ENCODE results near the gene CAV1.

DNA sequence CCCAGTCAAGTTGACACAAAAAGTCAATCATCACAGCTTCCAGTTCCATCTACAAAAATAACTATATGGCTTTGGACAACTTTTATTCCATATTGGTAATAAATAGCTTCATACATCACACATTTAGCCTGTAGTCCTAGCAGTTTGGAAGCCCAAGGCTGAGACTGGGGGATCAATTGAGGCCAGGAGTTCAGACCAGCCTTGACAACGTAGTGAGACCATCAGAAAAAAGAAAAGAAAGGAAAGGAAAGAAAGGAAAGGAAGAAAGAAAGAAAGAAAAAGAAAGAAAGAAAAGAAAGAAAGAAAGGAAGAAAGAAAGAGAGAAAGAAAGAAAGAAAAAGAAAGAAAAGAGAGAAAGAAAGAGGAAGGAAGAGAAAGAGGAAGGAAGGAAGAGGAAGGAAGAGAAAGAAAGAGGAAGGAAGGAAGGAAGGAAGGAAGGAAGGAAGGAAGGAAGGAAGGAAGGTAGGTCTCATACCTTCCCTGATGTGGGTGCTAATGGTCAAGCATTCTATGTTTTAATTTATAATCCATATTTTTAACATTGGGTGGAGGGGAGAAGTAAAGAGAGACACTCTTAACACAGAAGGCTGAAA lies 37.8 kb downstream of the CAV1 start:
- TF ChIP-seq TEAD4 (IDR thresholded peaks at IDR 0.05) = no peak
- no peak for TF ChIP-seq EP300 (IDR thresholded peaks at IDR 0.05; ENCODE audit: borderline replicate concordance)
- TF ChIP-seq CREB1 (IDR thresholded peaks at IDR 0.05; ENCODE audit: low read depth) = no peak
